Nephron (organoid): Measurements from ENCODE around the gene LEFTY1.
A peak's percentile ranks its signal among the peaks of the same experiment; 100 is the strongest.
"Not testable (repeated sequence)": the region's sequence is repeated elsewhere in the genome, so short reads cannot be mapped to it uniquely, and the experiment has no call there.

Experiments used
- H3K27ac Mint-ChIP-seq, 3 experiments: 2 replicates each; pipeline ENCODE4 v1.8.0; 2020; ENCODE audit warnings: mixed read lengths in 3 of 3, mild to moderate bottlenecking in 2 of 3, moderate library complexity in 1 of 3
- H3K27me3 Mint-ChIP-seq: 2 replicates; pipeline ENCODE4 v1.8.0; 2021; ENCODE audit warnings: low read depth, mild to moderate bottlenecking, moderate library complexity, mixed read lengths
- H3K36me3 Mint-ChIP-seq: 2 replicates; pipeline ENCODE4 v1.8.0; 2020; ENCODE audit warnings: low read depth, mixed read lengths
- H3K4me1 Mint-ChIP-seq: 2 replicates; pipeline ENCODE4 v1.8.0; 2020; ENCODE audit warnings: mixed read lengths
- H3K4me3 Mint-ChIP-seq, 3 experiments: 2 replicates each; pipeline ENCODE4 v1.8.0; 2020; ENCODE audit warnings: mild to moderate bottlenecking in 3 of 3, mixed read lengths in 3 of 3, moderate library complexity in 2 of 3
- H3K9me3 Mint-ChIP-seq: 2 replicates; pipeline ENCODE4 v1.8.0; 2020; ENCODE audit warnings: mixed read lengths
- TF ChIP-seq, protein P1 (sequence below), 3 experiments: fragments of 200-600 bp; sonication (generic); IDR thresholded peaks; one replicate each; pipeline ENCODE4 v1.5.0; 2021; ENCODE audit warnings: antibody characterized with exemption in 3 of 3; ENCODE audit not compliant: unreplicated experiment in 3 of 3

The LEFTY1 gene

DNA sequence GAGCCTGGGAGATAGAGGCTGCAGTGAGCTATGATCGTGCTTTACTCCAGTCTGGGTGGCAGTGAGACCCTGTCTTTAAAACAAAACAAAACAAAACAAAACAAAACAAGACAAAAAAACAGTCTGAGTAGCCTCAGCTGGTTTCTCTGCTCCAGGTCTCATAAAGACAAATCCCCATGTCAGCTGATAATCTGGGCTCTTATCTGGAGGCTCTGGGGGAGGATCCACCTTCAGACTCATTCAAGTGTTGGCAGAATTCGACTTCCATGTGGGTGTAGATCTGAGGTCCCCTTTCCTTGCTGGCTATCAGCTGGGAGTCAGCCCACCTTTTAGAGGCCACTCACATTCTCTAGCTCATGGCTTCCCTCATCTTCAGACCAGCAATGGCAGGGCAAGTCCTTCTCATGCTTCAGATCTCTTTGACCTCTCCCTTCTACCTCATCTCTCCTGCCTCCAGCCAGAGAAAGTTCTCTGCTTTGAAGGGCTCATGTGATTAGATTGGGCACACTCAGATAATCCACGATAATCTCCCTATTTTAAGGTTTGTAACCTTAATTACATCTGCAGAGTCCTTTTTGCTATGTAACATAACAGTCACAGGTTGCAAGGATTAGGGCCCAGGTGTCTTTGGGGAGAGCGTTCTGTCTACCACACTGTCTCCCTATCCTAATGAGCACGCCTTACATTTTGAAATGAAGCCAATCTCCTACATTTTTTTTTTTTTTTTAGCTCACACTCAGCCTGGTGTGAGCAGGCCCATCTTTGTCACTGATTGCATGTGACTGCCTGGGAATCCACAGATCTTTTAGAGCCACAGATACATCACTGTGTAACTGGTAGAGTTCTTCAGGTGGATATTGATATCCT is 42.6 kb upstream of the LEFTY1 start:
- H3K36me3 Mint-ChIP-seq: no peaks in the 10 kb centered on the region
- peaks cover 14% of the 10 kb centered on the region for H3K4me1 Mint-ChIP-seq
- TF ChIP-seq, protein P1, sequence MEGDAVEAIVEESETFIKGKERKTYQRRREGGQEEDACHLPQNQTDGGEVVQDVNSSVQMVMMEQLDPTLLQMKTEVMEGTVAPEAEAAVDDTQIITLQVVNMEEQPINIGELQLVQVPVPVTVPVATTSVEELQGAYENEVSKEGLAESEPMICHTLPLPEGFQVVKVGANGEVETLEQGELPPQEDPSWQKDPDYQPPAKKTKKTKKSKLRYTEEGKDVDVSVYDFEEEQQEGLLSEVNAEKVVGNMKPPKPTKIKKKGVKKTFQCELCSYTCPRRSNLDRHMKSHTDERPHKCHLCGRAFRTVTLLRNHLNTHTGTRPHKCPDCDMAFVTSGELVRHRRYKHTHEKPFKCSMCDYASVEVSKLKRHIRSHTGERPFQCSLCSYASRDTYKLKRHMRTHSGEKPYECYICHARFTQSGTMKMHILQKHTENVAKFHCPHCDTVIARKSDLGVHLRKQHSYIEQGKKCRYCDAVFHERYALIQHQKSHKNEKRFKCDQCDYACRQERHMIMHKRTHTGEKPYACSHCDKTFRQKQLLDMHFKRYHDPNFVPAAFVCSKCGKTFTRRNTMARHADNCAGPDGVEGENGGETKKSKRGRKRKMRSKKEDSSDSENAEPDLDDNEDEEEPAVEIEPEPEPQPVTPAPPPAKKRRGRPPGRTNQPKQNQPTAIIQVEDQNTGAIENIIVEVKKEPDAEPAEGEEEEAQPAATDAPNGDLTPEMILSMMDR (IDR thresholded peaks at IDR 0.05; ENCODE audit: unreplicated experiment in 3 of 3): no peak
- H3K9me3 Mint-ChIP-seq: no peaks in the 10 kb centered on the region
- H3K27me3 Mint-ChIP-seq: no peaks in the 10 kb centered on the region
- peak overlapping the region; percentile 14 to 40 (median 26) for H3K27ac Mint-ChIP-seq
- no peak overlapping the region for H3K4me3 Mint-ChIP-seq

DNA sequence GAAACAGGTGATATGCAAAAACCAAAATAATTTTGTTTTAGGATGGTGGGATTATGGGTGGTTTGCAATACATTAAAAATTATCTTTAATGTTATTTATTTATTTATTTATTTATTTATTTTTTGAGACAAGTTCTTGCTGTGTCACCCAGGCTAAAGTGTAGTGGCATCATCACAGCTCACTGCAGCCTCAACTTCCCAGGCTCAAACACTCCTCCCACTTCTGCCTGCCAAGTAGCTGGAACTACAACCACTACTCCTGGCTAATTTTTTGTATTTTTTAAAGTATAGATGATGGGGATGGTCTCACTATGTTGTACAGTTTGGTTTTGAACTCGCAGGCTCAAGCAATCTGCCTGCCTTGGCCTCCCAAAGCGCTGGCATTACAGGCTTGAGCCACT is 41.6 kb upstream of the LEFTY1 start:
- H3K4me3 Mint-ChIP-seq: no peak overlapping the region
- TF ChIP-seq, protein P1 (IDR thresholded peaks at IDR 0.05; ENCODE audit: unreplicated experiment in 3 of 3): no peak
- H3K27ac Mint-ChIP-seq: peak overlapping the region in 1 of 3 experiments; percentile 14
- peaks cover 11% of the 10 kb centered on the region for H3K4me1 Mint-ChIP-seq
- no peaks in the 10 kb centered on the region for H3K9me3 Mint-ChIP-seq
- no peaks in the 10 kb centered on the region for H3K27me3 Mint-ChIP-seq
- no peaks in the 10 kb centered on the region for H3K36me3 Mint-ChIP-seq

DNA sequence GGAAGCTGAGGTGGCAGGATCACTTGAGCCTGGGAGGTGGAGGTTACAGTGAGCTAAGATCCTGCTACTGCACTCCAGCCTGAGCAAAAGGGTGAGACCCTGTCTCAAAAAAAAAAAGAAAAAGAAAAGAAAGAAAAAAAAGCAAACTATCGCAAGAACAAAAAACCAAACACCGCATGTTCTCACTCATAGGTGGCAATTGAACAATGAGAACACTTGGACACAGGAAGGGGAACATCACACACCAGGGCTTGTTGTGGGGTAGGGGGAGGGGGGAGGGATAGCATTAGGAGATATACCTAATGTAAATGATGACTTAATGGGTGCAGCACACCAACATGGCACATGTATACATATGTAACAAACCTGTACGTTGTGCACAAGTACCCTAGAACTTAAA is 40.5 kb upstream of the LEFTY1 start:
- H3K4me1 Mint-ChIP-seq: peaks cover 11% of the 10 kb centered on the region
- H3K27me3 Mint-ChIP-seq, H3K9me3 Mint-ChIP-seq, H3K4me3 Mint-ChIP-seq, H3K27ac Mint-ChIP-seq, H3K36me3 Mint-ChIP-seq: not testable (repeated sequence)

DNA sequence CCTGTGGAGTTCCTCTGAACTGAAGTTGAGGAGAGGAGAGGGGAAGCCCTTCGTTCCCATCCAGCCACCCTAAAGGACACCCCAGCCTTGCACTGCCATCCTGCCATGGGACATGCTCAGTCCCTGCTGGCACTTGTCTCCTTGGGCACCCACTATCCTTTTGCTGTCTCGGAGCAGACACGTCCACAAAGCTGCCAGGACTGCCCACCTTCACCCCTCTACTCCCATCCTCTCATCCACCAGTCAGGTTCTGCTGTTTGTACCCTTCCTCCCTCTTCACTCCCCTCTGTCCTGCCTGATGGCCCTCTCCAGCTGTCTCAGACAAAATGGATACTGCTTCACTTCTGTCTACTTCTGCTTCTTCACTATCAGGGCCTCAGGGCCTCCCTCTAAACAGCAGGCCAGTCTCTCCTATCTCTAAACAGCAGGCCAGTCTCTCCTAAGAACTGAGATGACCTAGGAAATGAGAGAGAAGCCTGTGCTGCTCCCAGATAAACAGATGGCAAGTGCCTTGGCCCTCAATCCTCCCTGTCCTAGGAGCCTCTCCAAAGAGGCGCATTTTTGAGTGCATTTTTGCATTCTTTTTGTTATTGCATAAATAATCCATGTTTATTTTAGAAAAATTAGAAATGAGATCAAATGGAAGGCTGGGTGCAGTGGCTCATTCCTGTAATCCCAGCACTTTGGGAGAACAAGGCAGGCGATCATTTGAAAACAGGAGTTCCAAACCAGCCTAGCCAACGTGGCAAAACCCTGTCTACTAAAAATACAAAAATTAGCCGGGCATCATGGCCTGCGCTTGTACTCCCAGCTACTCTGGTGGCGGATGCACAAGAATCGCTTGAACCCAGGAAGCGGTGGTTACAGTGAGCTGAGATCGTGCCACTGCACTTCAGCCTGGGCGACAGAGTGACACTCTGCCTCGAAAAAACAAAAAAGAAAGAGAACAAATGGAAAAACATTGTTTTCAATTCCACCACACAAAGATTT is 39.5 kb upstream of the LEFTY1 start:
- no peaks in the 10 kb centered on the region for H3K27me3 Mint-ChIP-seq
- no peaks in the 10 kb centered on the region for H3K9me3 Mint-ChIP-seq
- no peaks in the 10 kb centered on the region for H3K36me3 Mint-ChIP-seq
- H3K27ac Mint-ChIP-seq: peak overlapping the region in 1 of 3 experiments; percentile 25
- H3K4me1 Mint-ChIP-seq: peaks cover 11% of the 10 kb centered on the region
- no peak overlapping the region for H3K4me3 Mint-ChIP-seq
- TF ChIP-seq, protein P1 (IDR thresholded peaks at IDR 0.05; ENCODE audit: unreplicated experiment in 3 of 3): no peak

DNA sequence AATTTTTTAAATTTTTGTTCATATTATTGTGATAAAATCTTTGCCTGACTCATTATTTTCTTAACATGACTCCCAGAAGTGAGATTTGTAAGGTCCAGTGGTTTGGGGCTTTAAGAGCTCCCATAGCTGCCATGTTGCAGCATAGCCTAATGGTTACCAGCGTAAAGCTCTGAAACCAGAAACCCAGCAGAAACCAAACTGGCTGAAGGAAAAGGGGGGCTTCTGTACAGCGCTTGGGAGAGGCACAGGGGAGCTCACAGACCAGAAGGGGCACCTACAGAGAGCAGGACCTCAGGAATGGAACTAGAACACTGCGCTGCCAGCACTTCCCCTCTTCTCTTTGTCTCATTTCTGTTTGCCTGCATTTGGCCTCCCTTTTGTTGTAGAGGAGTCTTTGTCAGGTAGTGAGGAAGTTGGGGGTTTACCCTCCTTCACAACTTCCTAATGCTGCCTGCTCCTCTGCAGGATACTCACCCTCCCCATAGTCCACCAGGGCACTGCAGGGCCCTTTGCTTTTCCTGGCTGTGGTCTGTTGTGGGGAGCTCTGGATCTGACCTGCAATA is 37.7 kb upstream of the LEFTY1 start:
- H3K4me1 Mint-ChIP-seq: peaks cover 9% of the 10 kb centered on the region
- H3K36me3 Mint-ChIP-seq: no peaks in the 10 kb centered on the region
- H3K27ac Mint-ChIP-seq: peak overlapping the region in 1 of 3 experiments; percentile 67
- no peaks in the 10 kb centered on the region for H3K27me3 Mint-ChIP-seq
- TF ChIP-seq, protein P1 (IDR thresholded peaks at IDR 0.05; ENCODE audit: unreplicated experiment in 3 of 3): no peak
- H3K4me3 Mint-ChIP-seq: peak overlapping the region; percentile 46 to 63 (median 46)
- H3K9me3 Mint-ChIP-seq: no peaks in the 10 kb centered on the region
